GM12865 (cell line): ENCODE results near the gene RBMY1J.
"Not testable (repeated sequence)": the region's sequence is repeated elsewhere in the genome, so short reads cannot be mapped to it uniquely, and the experiment has no call there.

Experiments
- DNase-seq: peaks from one replicate; pipeline ENCODE4 v3.0.0; 2010; ENCODE audit warnings: low read depth
- H3K4me3 ChIP-seq: 2 replicates; pipeline ENCODE4 v1.5.1; 2011; ENCODE audit warnings: mild to moderate bottlenecking, low read depth, low read length, control low read depth
- CTCF ChIP-seq: IDR thresholded peaks from 2 replicates; pipeline ENCODE4 v1.5.1; 2011; ENCODE audit warnings: low read length, control low read depth, low read depth, inconsistent platforms; ENCODE audit not compliant: insufficient read depth; ENCODE audit errors: missing control alignments

The RBMY1J gene

GRCh38 chrY:22403110-22403509 is at the start of gene RBMY1J:
RBMY1J (plus strand) TSS chrY:22403410; CDS start chrY:22405448, 2,038 bp downstream.
- not testable (repeated sequence) for H3K4me3 ChIP-seq

DNA sequence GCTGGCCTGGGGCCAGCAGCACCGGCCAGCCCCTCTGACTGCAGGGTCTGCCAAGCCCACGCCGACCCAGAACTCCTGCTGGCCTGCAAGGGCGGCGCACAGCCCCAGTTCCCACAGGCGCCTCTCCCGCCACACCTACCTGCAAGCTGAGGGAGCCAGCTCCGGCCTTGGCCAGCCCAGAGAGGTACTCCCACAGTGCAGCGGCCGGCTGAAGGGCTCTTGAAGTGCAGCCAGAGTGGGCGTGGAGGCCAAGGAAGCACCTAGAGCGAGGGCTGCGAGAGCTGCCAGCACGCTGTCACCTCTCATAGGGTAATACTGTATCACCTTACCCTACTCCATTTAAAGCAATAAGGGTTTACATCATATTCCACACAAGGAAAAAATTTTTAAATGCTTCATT is 35.8 kb upstream of the RBMY1J start:
- DNase-seq: no peak
- no peak for TF ChIP-seq CTCF
- no peak overlapping the region for H3K4me3 ChIP-seq

More at GRCh38 chrY:22403110-22403509, at the start of gene RBMY1J:
- DNase-seq: not testable (repeated sequence)

DNA sequence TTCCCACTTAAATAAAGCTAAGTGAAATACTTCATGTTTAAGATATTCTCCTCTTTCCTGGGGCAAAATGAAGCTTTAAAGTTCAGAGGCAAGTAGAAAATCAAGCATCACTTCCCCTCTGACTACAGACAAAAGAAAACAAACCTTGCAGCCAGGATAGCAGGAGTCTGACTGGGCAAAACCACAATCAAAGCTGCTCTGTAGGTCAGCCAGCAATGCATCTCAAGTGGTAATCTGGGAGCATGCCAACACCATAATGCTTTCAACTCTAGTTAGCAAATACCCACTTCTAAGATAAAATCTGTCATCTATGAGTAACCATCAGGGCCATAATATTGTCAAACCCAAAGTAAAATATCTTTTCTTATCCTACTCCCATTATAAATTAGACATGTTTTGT is 32.6 kb upstream of the RBMY1J start:
- TF ChIP-seq CTCF: no peak
- H3K4me3 ChIP-seq: no peak overlapping the region
- DNase-seq: no peak

- no peak overlapping the region for H3K4me3 ChIP-seq
- no peak for DNase-seq
- TF ChIP-seq CTCF: no peak
These were observed 29.7 kb upstream of the RBMY1J start for GRCh38 chrY:22373494-22373893.

- not testable (repeated sequence) for DNase-seq, H3K4me3 ChIP-seq
These were observed 41.6 kb downstream of the RBMY1J start for GRCh38 chrY:22444718-22445396.

- not testable (repeated sequence) for DNase-seq, H3K4me3 ChIP-seq
These were observed 52.3 kb downstream of the RBMY1J start for GRCh38 chrY:22455522-22455921.

- not testable (repeated sequence) for H3K4me3 ChIP-seq, DNase-seq
These were observed 58.8 kb downstream of the RBMY1J start for GRCh38 chrY:22461962-22462361.
